Stomach (tissue), 9 donors: ENCODE measurements around the gene XRCC4. TPM values are rescaled to one million over a fixed set of nuclear protein-coding genes. Genes with fewer than 3 reads are reported as not detected.
"Not testable (repeated sequence)": the region's sequence is repeated elsewhere in the genome, so short reads cannot be mapped to it uniquely, and the experiment has no call there.

Experiments used
- DNase-seq, 2 donors: peaks; one replicate each; pipeline versions ENCODE4 v3.0.0 to v3.0.0-alpha.2; 2013 to 2019
- H3K27ac ChIP-seq, 5 donors: fragments of 200-600 bp in 4 of 5; sonication (generic) in 4 of 5; one replicate each; pipeline ENCODE4 v1.5.1; 2013 to 2019; ENCODE audit warnings: mild to moderate bottlenecking in 1 of 5, moderate library complexity in 1 of 5
- H3K27me3 ChIP-seq, 3 donors: fragments of 200-600 bp; sonication (generic); one replicate each; pipeline ENCODE4 v1.5.1; 2017 to 2019; ENCODE audit warnings: mixed run types in 1 of 3
- H3K36me3 ChIP-seq, 4 donors: fragments of 200-600 bp; sonication (generic); 1 replicate in 3 of 4; 2 replicates in 1 of 4; pipeline ENCODE4 v1.5.1; 2016 to 2019
- H3K4me1 ChIP-seq, 4 donors: fragments of 200-600 bp; sonication (generic); one replicate each; pipeline ENCODE4 v1.5.1; 2016 to 2019
- H3K4me3 ChIP-seq, 4 donors: fragments of 200-600 bp; sonication (generic) in 3 of 4; one replicate each; pipeline ENCODE4 v1.5.1; 2016 to 2019; ENCODE audit warnings: mild to moderate bottlenecking in 1 of 4
- H3K9me3 ChIP-seq, 4 donors: fragments of 200-600 bp; sonication (generic); one replicate each; pipeline ENCODE4 v1.5.1; 2016 to 2019
- CTCF ChIP-seq, 7 experiments: fragments of 450-650 bp in 4 of 7; fragments of 200-600 bp in 3 of 7; sonication (generic) in 3 of 7; IDR thresholded peaks; one replicate each; pipeline ENCODE4 v1.5.1; 2016 to 2019; ENCODE audit warnings: antibody characterized with exemption in 7 of 7, control low read depth in 2 of 7, mild to moderate bottlenecking in 1 of 7
- EP300 ChIP-seq: sonication (generic); formaldehyde crosslinking; IDR thresholded peaks from one replicate; pipeline ENCODE4 v1.6.1; 2017; ENCODE audit warnings: antibody characterized with exemption
- POLR2A ChIP-seq, 4 donors: fragments of 450-650 bp; IDR thresholded peaks; one replicate each; pipeline ENCODE4 v1.6.1; 2016; ENCODE audit warnings: antibody characterized with exemption in 4 of 4, control low read depth in 2 of 4, mild to moderate bottlenecking in 1 of 4, moderate library complexity in 1 of 4
- POLR2AphosphoS5 ChIP-seq, 3 donors: sonication (generic); formaldehyde crosslinking; IDR thresholded peaks; one replicate each; pipeline ENCODE4 v1.6.1; 2016; ENCODE audit warnings: antibody characterized with exemption in 3 of 3
- WGBS, 5 donors: extraction: QIAGEN DNeasy Blood & Tissue Kit in 3 of 5; methylation state at CpG; one replicate each; pipeline versions ENCODE4 v1.1.5 to v1.1.7; 2013 to 2018; 5-methylcytosine and 5-hydroxymethylcytosine counted together
- intact Hi-C: fragments of 100-400 bp; cut with DNase I; formaldehyde crosslinking; loops from one replicate; pipeline ENCODE4 v1.15.1; 2023; ENCODE audit warnings: low total_unique reads
- polyA plus RNA-seq, 3 donors: library from polyadenylated mRNA; stranded (reverse); fragments of 200-250 nt; gene quantifications; one replicate each; pipeline ENCODE4 v1.2.3, GENCODE V29; 2013
- total RNA-seq, 5 donors: library from RNA; depleted of rRNA; stranded (reverse); fragments of >200 nt; gene quantifications; one replicate each; pipeline versions ENCODE4 v1.1.0 to v1.2.3, GENCODE V29; 2014 to 2016
- donor health status: healthy with polysubstance abuse.
- donor health status: Bipolar disorder and iron deficiency.
- donor health status: healthy.

The XRCC4 gene
- total and polyA plus RNA-seq, 8 donors, result 0.45 to 14.2 (median 8.4) TPM; not detected in 1

- intact Hi-C loops, result no loop called here
These were observed 74.5 kb downstream of the XRCC4 start for GRCh38 chr5:83151821-83152220.

GRCh38 chr5:83152996-83153395, 75.6 kb downstream of the XRCC4 start:
- H3K4me1 ChIP-seq, H3K9me3 ChIP-seq, H3K36me3 ChIP-seq, intact Hi-C loops, H3K4me3 ChIP-seq, H3K27ac ChIP-seq, H3K27me3 ChIP-seq: not testable (repeated sequence)
- peak in 1 of 2 donors; percentile 12 for DNase-seq
- WGBS, 5 donors, result 82 to 88% (median 87%) methylated on average over 4 of the region's 4 CpGs

More at GRCh38 chr5:83151821-83152220, 74.5 kb downstream of the XRCC4 start:
- no peaks in the 10 kb centered on the region for H3K27me3 ChIP-seq
- H3K9me3 ChIP-seq, result no peaks in the 10 kb centered on the region
- H3K4me3 ChIP-seq, result no peak overlapping the region
- H3K4me1 ChIP-seq, result peaks cover 0 to under 1% (median 0%) of the 10 kb centered on the region in 4 donors
- 91 to 100% (median 98%) methylated on average over 1 of the region's 1 CpG for WGBS, 5 donors
- H3K36me3 ChIP-seq, result no peaks in the 10 kb centered on the region
- DNase-seq, result no peak
- no peak overlapping the region for H3K27ac ChIP-seq
- TF ChIP-seq POLR2AphosphoS5 (IDR thresholded peaks at IDR 0.05), result no peak
- TF ChIP-seq POLR2A (IDR thresholded peaks at IDR 0.05), result no peak
- no peak for TF ChIP-seq EP300
- no peak for TF ChIP-seq CTCF (IDR thresholded peaks at IDR 0.05)

- DNase-seq, result no peak
- intact Hi-C loops, result no loop called here
- TF ChIP-seq POLR2AphosphoS5 (IDR thresholded peaks at IDR 0.05) (no peak), CTCF (IDR thresholded peaks at IDR 0.05) (no peak), POLR2A (IDR thresholded peaks at IDR 0.05) (no peak), EP300 (no peak)
- Histone ChIP-seq H3K27me3 (no peaks in the 10 kb centered on the region), H3K4me1 (no peaks in the 10 kb centered on the region), H3K4me3 (no peak overlapping the region), H3K9me3 (no peaks in the 10 kb centered on the region), H3K27ac (no peak overlapping the region), H3K36me3 (no peaks in the 10 kb centered on the region)
- 86 to 91% (median 88%) methylated on average over 2 of the region's 2 CpGs for WGBS, 5 donors
These were observed 78.7 kb downstream of the XRCC4 start for GRCh38 chr5:83156001-83156400.

GRCh38 chr5:83157163-83157562, 79.8 kb downstream of the XRCC4 start:
- TF ChIP-seq EP300, result no peak
- no peak for TF ChIP-seq POLR2A (IDR thresholded peaks at IDR 0.05)
- TF ChIP-seq CTCF (IDR thresholded peaks at IDR 0.05), result no peak
- TF ChIP-seq POLR2AphosphoS5 (IDR thresholded peaks at IDR 0.05), result no peak
- intact Hi-C loops, result no loop called here
- no peak overlapping the region for H3K4me3 ChIP-seq
- peak in 1 of 2 donors; percentile 4 for DNase-seq
- H3K27ac ChIP-seq, result no peak overlapping the region
- H3K9me3 ChIP-seq, result no peaks in the 10 kb centered on the region
- H3K36me3 ChIP-seq, result no peaks in the 10 kb centered on the region
- no peaks in the 10 kb centered on the region for H3K4me1 ChIP-seq
- WGBS, 5 donors, result 53 to 57% (median 55%) methylated on average over 2 of the region's 2 CpGs
- H3K27me3 ChIP-seq, result no peaks in the 10 kb centered on the region

- Histone ChIP-seq H3K27me3 (no peaks in the 10 kb centered on the region), H3K4me1 (no peaks in the 10 kb centered on the region), H3K36me3 (no peaks in the 10 kb centered on the region), H3K4me3 (no peak overlapping the region), H3K27ac (no peak overlapping the region), H3K9me3 (no peaks in the 10 kb centered on the region)
- intact Hi-C loops, result no loop called here
- no peak for DNase-seq
- TF ChIP-seq EP300, result no peak
- TF ChIP-seq POLR2A (IDR thresholded peaks at IDR 0.05), result no peak
- no peak for TF ChIP-seq CTCF (IDR thresholded peaks at IDR 0.05)
- TF ChIP-seq POLR2AphosphoS5 (IDR thresholded peaks at IDR 0.05), result no peak
- WGBS, 5 donors, result 55 to 61% (median 60%) methylated on average over 3 of the region's 3 CpGs
These were observed 85.3 kb downstream of the XRCC4 start for GRCh38 chr5:83162601-83163000.
